Measurements from ENCODE around the gene PICALM.

- TF ChIP-seq POLR2AphosphoS5 (IDR thresholded peaks at IDR 0.05) (no peak), EP300 (IDR thresholded peaks at IDR 0.05) (no peak), CTCF (IDR thresholded peaks at IDR 0.05) (no peak), POLR2A (IDR thresholded peaks at IDR 0.05) (no peak)
These were observed 92.4 kb downstream of the PICALM start for GRCh38 chr11:85976525-85976924.
